Measurements from ENCODE around the gene CHD9.

DNA sequence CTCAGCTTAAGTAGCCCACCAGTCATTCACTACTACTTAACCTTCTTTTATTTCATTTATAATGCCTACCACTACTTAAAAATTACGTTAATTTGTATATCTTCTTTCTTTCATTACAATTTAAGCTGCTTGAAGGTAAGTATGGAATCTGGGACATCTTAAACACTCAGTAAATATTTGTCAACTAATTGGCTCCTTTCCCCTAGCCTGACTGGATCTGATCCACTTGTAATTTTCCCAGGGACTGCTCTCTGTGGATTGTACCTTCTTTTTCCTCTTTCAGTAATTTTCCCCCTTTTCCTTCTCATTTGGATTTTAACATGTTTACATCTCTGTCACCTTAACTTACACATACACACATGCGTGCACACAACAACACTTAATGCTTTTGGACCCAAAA, 227.1 kb downstream of the CHD9 start:
- TF ChIP-seq, protein P1, sequence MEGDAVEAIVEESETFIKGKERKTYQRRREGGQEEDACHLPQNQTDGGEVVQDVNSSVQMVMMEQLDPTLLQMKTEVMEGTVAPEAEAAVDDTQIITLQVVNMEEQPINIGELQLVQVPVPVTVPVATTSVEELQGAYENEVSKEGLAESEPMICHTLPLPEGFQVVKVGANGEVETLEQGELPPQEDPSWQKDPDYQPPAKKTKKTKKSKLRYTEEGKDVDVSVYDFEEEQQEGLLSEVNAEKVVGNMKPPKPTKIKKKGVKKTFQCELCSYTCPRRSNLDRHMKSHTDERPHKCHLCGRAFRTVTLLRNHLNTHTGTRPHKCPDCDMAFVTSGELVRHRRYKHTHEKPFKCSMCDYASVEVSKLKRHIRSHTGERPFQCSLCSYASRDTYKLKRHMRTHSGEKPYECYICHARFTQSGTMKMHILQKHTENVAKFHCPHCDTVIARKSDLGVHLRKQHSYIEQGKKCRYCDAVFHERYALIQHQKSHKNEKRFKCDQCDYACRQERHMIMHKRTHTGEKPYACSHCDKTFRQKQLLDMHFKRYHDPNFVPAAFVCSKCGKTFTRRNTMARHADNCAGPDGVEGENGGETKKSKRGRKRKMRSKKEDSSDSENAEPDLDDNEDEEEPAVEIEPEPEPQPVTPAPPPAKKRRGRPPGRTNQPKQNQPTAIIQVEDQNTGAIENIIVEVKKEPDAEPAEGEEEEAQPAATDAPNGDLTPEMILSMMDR (IDR thresholded peaks at IDR 0.05) = no peak
- no peak for TF ChIP-seq EP300 (IDR thresholded peaks at IDR 0.05)
